Esophagus muscularis mucosa (tissue), 4 donors: ENCODE data around the gene NRSN1. TPM values are rescaled to one million over a fixed set of nuclear protein-coding genes. Genes with fewer than 3 reads are reported as not detected.

ENCODE experiments used
- DNase-seq: peaks from one replicate; pipeline ENCODE4 v3.0.0-alpha.2; 2017; ENCODE audit errors: extremely low spot score
- H3K27ac ChIP-seq, 4 donors: fragments of 200-600 bp; sonication (generic); replicated peaks in 1 of 4; 1 replicate in 3 of 4; 2 replicates in 1 of 4; pipeline ENCODE4 v1.5.1; 2016 to 2019; ENCODE audit warnings: mild to moderate bottlenecking in 1 of 4
- H3K27me3 ChIP-seq, 4 donors: fragments of 200-600 bp; sonication (generic); one replicate each; pipeline versions ENCODE4 v1.5.1 to v1.6.0; 2016 to 2019
- H3K36me3 ChIP-seq, 4 donors: fragments of 200-600 bp; sonication (generic); one replicate each; pipeline ENCODE4 v1.5.1; 2016 to 2019
- H3K4me1 ChIP-seq, 4 donors: fragments of 200-600 bp; sonication (generic); one replicate each; pipeline ENCODE4 v1.5.1; 2016 to 2019
- H3K4me3 ChIP-seq, 4 donors: fragments of 200-600 bp; sonication (generic); 1 replicate in 2 of 4; 2 replicates in 2 of 4; pipeline ENCODE4 v1.5.1; 2016 to 2019; ENCODE audit warnings: mild to moderate bottlenecking in 4 of 4, moderate library complexity in 1 of 4
- H3K9me3 ChIP-seq, 4 donors: fragments of 200-600 bp; sonication (generic); 1 replicate in 3 of 4; 2 replicates in 1 of 4; pipeline ENCODE4 v1.5.1; 2016 to 2019
- EP300 ChIP-seq: sonication (generic); formaldehyde crosslinking; IDR thresholded peaks from one replicate; pipeline ENCODE4 v1.6.1; 2017; ENCODE audit warnings: antibody characterized with exemption
- POLR2A ChIP-seq: fragments of 450-650 bp; IDR thresholded peaks from one replicate; pipeline ENCODE4 v1.6.1; 2017; ENCODE audit warnings: antibody characterized with exemption, moderate library complexity, mild to moderate bottlenecking, low read depth
- POLR2AphosphoS5 ChIP-seq, 2 donors: sonication (generic); formaldehyde crosslinking; IDR thresholded peaks; one replicate each; pipeline ENCODE4 v1.6.1; 2017; ENCODE audit warnings: antibody characterized with exemption in 2 of 2
- WGBS: methylation state at CpG from one replicate; pipeline ENCODE4 v1.1.5; 2018; 5-methylcytosine and 5-hydroxymethylcytosine counted together
- intact Hi-C: fragments of 100-400 bp; cut with DNase I; formaldehyde crosslinking; loops from one replicate; pipeline ENCODE4 v1.15.1; 2023
- total RNA-seq, 4 donors: library from RNA; depleted of rRNA; stranded (reverse); fragments of >200 nt; gene quantifications; one replicate each; pipeline versions ENCODE4 v1.1.0 to v1.2.1, GENCODE V29; 2016
- TF ChIP-seq, protein P1 (sequence below), 3 experiments: fragments of 200-600 bp in 2 of 3; fragments of 450-650 bp in 1 of 3; sonication (generic) in 2 of 3; IDR thresholded peaks; one replicate each; pipeline ENCODE4 v1.5.1; 2017 to 2019; ENCODE audit warnings: antibody characterized with exemption in 3 of 3, mild to moderate bottlenecking in 2 of 3, moderate library complexity in 1 of 3

Gene NRSN1
- total RNA-seq, 4 donors from 2014 or later = 0.11 to 1.2 (median 0.54) TPM

GRCh38 chr6:24186349-24186748, 60.3 kb downstream of the NRSN1 start:
- 96% methylated on average over 6 of the region's 7 CpGs for WGBS
- Histone ChIP-seq H3K27ac (no peak overlapping the region), H3K27me3 (no peaks in the 10 kb centered on the region), H3K4me3 (no peak overlapping the region), H3K9me3 (peaks cover 0 to 6% (median 0%) of the 10 kb centered on the region in 4 donors), H3K36me3 (no peaks in the 10 kb centered on the region), H3K4me1 (no peaks in the 10 kb centered on the region)
- no peak for DNase-seq
- TF ChIP-seq, protein P1, sequence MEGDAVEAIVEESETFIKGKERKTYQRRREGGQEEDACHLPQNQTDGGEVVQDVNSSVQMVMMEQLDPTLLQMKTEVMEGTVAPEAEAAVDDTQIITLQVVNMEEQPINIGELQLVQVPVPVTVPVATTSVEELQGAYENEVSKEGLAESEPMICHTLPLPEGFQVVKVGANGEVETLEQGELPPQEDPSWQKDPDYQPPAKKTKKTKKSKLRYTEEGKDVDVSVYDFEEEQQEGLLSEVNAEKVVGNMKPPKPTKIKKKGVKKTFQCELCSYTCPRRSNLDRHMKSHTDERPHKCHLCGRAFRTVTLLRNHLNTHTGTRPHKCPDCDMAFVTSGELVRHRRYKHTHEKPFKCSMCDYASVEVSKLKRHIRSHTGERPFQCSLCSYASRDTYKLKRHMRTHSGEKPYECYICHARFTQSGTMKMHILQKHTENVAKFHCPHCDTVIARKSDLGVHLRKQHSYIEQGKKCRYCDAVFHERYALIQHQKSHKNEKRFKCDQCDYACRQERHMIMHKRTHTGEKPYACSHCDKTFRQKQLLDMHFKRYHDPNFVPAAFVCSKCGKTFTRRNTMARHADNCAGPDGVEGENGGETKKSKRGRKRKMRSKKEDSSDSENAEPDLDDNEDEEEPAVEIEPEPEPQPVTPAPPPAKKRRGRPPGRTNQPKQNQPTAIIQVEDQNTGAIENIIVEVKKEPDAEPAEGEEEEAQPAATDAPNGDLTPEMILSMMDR (IDR thresholded peaks at IDR 0.05) = no peak
- no peak for TF ChIP-seq EP300
- no peak for TF ChIP-seq POLR2AphosphoS5 (IDR thresholded peaks at IDR 0.05)
- TF ChIP-seq POLR2A = no peak
- intact Hi-C loops = no loop called here

DNA sequence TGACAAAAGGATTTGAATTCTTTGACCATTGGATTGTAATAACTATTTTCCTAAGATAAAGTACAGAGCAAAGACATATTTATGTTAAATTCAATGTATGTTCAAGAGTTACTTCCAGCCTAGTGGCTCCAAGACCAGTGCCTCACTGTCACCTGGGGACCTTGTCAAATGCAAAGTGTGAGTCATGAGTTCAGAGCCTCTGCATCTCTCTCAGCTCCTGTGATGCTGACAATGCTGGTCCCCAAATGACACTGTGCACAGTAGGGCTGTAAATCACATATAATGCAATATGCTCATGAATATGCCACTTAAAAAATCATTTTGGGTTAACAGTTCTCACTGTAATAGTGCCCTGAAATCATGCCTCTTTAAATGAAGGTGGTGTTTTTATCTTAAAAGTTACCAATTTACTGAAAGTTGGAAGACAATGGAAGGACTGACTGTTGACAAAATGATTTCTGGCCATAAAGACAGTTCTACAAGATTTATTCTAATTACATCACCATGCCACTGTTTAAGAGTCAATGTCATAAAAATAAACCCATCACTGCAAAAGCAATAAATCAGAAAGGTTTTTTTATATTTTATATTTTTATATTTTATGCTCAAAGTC, 62.1 kb downstream of the NRSN1 start:
- Histone ChIP-seq H3K27me3 (no peaks in the 10 kb centered on the region), H3K4me3 (no peak overlapping the region), H3K9me3 (peaks cover 0 to under 1% (median 0%) of the 10 kb centered on the region in 4 donors), H3K27ac (no peak overlapping the region), H3K36me3 (no peaks in the 10 kb centered on the region), H3K4me1 (no peaks in the 10 kb centered on the region)
- DNase-seq = no peak
- intact Hi-C loops = no loop called here
- no peak for TF ChIP-seq POLR2A
- TF ChIP-seq, protein P1 (IDR thresholded peaks at IDR 0.05) = no peak
- no peak for TF ChIP-seq EP300

- H3K27me3 ChIP-seq = no peaks in the 10 kb centered on the region
- H3K4me3 ChIP-seq = no peak overlapping the region
- no peak for TF ChIP-seq EP300
- TF ChIP-seq, protein P1 (IDR thresholded peaks at IDR 0.05) = no peak
- no peak for TF ChIP-seq POLR2AphosphoS5 (IDR thresholded peaks at IDR 0.05)
- no peak for TF ChIP-seq POLR2A
- no peaks in the 10 kb centered on the region for H3K36me3 ChIP-seq
- H3K4me1 ChIP-seq = no peaks in the 10 kb centered on the region
- DNase-seq = no peak
- H3K27ac ChIP-seq = no peak overlapping the region
- H3K9me3 ChIP-seq = no peaks in the 10 kb centered on the region
- 63% methylated on average over 8 of the region's 8 CpGs for WGBS
- intact Hi-C loops = no loop called here
These were observed 62.6 kb downstream of the NRSN1 start for GRCh38 chr6:24188578-24189080.

- TF ChIP-seq, protein P1 (IDR thresholded peaks at IDR 0.05) = no peak
- TF ChIP-seq POLR2AphosphoS5 (IDR thresholded peaks at IDR 0.05) = no peak
- TF ChIP-seq POLR2A = no peak
- TF ChIP-seq EP300 = no peak
- no peak for DNase-seq
- Histone ChIP-seq H3K4me1 (no peaks in the 10 kb centered on the region), H3K36me3 (no peaks in the 10 kb centered on the region), H3K4me3 (no peak overlapping the region), H3K27ac (no peak overlapping the region), H3K27me3 (no peaks in the 10 kb centered on the region), H3K9me3 (no peaks in the 10 kb centered on the region)
- 42% methylated on average over 2 of the region's 2 CpGs for WGBS
- intact Hi-C loops = no loop called here
These were observed 65.3 kb downstream of the NRSN1 start for GRCh38 chr6:24191346-24191745.

DNA sequence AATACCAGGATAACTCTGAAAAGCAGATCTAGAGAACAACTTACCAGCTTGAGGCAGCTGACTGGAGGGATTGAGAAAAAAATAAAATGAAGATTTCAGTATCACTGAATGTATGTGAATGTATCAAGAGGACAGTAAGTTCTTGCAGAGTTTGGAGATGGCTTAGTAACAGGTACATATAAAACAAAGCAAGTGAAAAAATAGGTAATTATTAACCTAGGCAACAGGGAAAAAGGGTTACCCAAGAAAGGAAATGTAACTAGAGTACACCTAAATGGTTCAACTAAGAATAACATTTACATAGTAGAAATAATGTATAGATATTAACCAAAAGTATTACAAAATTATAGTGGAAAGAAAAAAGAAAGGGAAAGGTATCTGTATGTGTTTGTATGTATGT, 67.3 kb downstream of the NRSN1 start:
- Histone ChIP-seq H3K4me3 (no peak overlapping the region), H3K36me3 (no peaks in the 10 kb centered on the region), H3K27ac (no peak overlapping the region), H3K27me3 (no peaks in the 10 kb centered on the region), H3K9me3 (no peaks in the 10 kb centered on the region), H3K4me1 (no peaks in the 10 kb centered on the region)
- intact Hi-C loops = no loop called here
- DNase-seq = no peak
- TF ChIP-seq, protein P1 (IDR thresholded peaks at IDR 0.05) = no peak
- TF ChIP-seq POLR2A (no peak), EP300 (no peak), POLR2AphosphoS5 (IDR thresholded peaks at IDR 0.05) (no peak)
